MM.1S (cell line): ENCODE results near the gene NR5A2.

Experiments
- DNase-seq: peaks from one replicate; pipeline ENCODE4 v3.0.0-alpha.2; 2015
- H2AFZ ChIP-seq: fragments of 300-600 bp; sonication (generic); 2 replicates; pipeline ENCODE4 v1.6.0; 2016; ENCODE audit warnings: antibody characterized with exemption, low read length
- H3F3A ChIP-seq: fragments of 300-600 bp; sonication (generic); 2 replicates; pipeline ENCODE4 v1.6.1; 2016; ENCODE audit warnings: mild to moderate bottlenecking, antibody characterized with exemption, low read length, moderate library complexity, mixed read lengths; ENCODE audit not compliant: insufficient read depth
- H3K27ac ChIP-seq: fragments of 300-600 bp; sonication (generic); 2 replicates; pipeline ENCODE4 v1.5.1; 2016; ENCODE audit warnings: mild to moderate bottlenecking, low read length
- H3K27me3 ChIP-seq: fragments of 300-600 bp; sonication (generic); replicated peaks from 2 replicates; pipeline ENCODE4 v1.6.0; 2016; ENCODE audit warnings: low read length; ENCODE audit not compliant: insufficient read depth
- H3K36me3 ChIP-seq: fragments of 300-600 bp; sonication (generic); replicated peaks from 2 replicates; pipeline ENCODE4 v1.6.1; 2016; ENCODE audit warnings: mild to moderate bottlenecking, low read length, mixed read lengths; ENCODE audit not compliant: insufficient read depth
- H3K4me1 ChIP-seq: fragments of 300-600 bp; sonication (generic); 2 replicates; pipeline ENCODE4 v1.6.1; 2016; ENCODE audit warnings: low read length, mixed read lengths
- H3K4me2 ChIP-seq: fragments of 300-600 bp; sonication (generic); 2 replicates; pipeline ENCODE4 v1.6.0; 2016; ENCODE audit warnings: low read depth, low read length
- H3K4me3 ChIP-seq: fragments of 300-600 bp; sonication (generic); 2 replicates; pipeline ENCODE4 v1.5.1; 2016; ENCODE audit warnings: low read length, mixed read lengths
- H3K79me2 ChIP-seq: fragments of 300-600 bp; sonication (generic); 2 replicates; pipeline ENCODE4 v1.6.1; 2016; ENCODE audit warnings: mixed run types, low read length, mixed read lengths
- H3K9ac ChIP-seq: fragments of 300-600 bp; sonication (generic); 2 replicates; pipeline ENCODE4 v1.6.1; 2016; ENCODE audit warnings: low read length, mixed read lengths
- H3K9me2 ChIP-seq: fragments of 300-600 bp; sonication (generic); replicated peaks from 2 replicates; pipeline ENCODE4 v1.6.1; 2016; ENCODE audit warnings: mild to moderate bottlenecking, low read length, mixed read lengths; ENCODE audit not compliant: insufficient read depth
- H3K9me3 ChIP-seq: fragments of 300-600 bp; sonication (generic); replicated peaks from 2 replicates; pipeline ENCODE4 v1.6.1; 2016; ENCODE audit warnings: mild to moderate bottlenecking, low read length, mixed read lengths; ENCODE audit not compliant: insufficient read depth
- H4K20me1 ChIP-seq: fragments of 300-600 bp; sonication (generic); 2 replicates; pipeline ENCODE4 v1.6.1; 2016; ENCODE audit warnings: mild to moderate bottlenecking, low read length, moderate library complexity, mixed read lengths; ENCODE audit not compliant: insufficient read depth
- CTCF ChIP-seq: fragments of 300-600 bp; sonication (generic); IDR thresholded peaks from 2 replicates; pipeline ENCODE4 v1.5.1; 2016; ENCODE audit warnings: antibody characterized with exemption, low read length, mixed read lengths
- EZH2 ChIP-seq: fragments of 300-600 bp; sonication (generic); optimal IDR thresholded peaks from 2 replicates; pipeline ENCODE3; 2017; ENCODE audit warnings: low read depth, mild to moderate bottlenecking, antibody characterized with exemption, low read length, mixed read lengths
- EZH2phosphoT487 ChIP-seq: fragments of 300-600 bp; sonication (generic); IDR thresholded peaks from 2 replicates; pipeline ENCODE4 v1.6.1; 2018; ENCODE audit warnings: antibody characterized with exemption, low read length

NR5A2 gene

GRCh38 chr1:200161801-200162200, 134.3 kb downstream of the NR5A2 start:
- Histone ChIP-seq H3K27me3 (no peaks in the 10 kb centered on the region), H3K9me2 (no peaks in the 10 kb centered on the region), H3K79me2 (no peaks in the 10 kb centered on the region), H3K4me3 (no peak overlapping the region), H3K4me1 (no peaks in the 10 kb centered on the region), H3K9me3 (no peaks in the 10 kb centered on the region), H4K20me1 (no peaks in the 10 kb centered on the region), H3K9ac (no peak overlapping the region), H3K27ac (no peak overlapping the region), H3K4me2 (no peak overlapping the region), H3F3A (no peaks in the 10 kb centered on the region), H3K36me3 (no peaks in the 10 kb centered on the region), H2AFZ (no peak overlapping the region)
- TF ChIP-seq EZH2phosphoT487 (no peak), EZH2 (no peak), CTCF (no peak)
- DNase-seq, result no peak

- Histone ChIP-seq H3K79me2 (no peaks in the 10 kb centered on the region), H2AFZ (no peak overlapping the region), H4K20me1 (no peaks in the 10 kb centered on the region), H3K4me3 (no peak overlapping the region), H3K27ac (no peak overlapping the region), H3K4me2 (no peak overlapping the region), H3F3A (no peaks in the 10 kb centered on the region), H3K4me1 (no peaks in the 10 kb centered on the region), H3K9me2 (no peaks in the 10 kb centered on the region), H3K27me3 (no peaks in the 10 kb centered on the region), H3K9ac (no peak overlapping the region), H3K9me3 (no peaks in the 10 kb centered on the region), H3K36me3 (no peaks in the 10 kb centered on the region)
- DNase-seq, result no peak
- no peak for TF ChIP-seq EZH2
- TF ChIP-seq EZH2phosphoT487, result no peak
- no peak for TF ChIP-seq CTCF
Observed at GRCh38 chr1:200162258-200162657, 134.7 kb downstream of the NR5A2 start.

- Histone ChIP-seq H3K4me3 (no peak overlapping the region), H4K20me1 (no peaks in the 10 kb centered on the region), H3K9me3 (no peaks in the 10 kb centered on the region), H3K27ac (no peak overlapping the region), H3K27me3 (no peaks in the 10 kb centered on the region), H2AFZ (no peak overlapping the region), H3K4me1 (no peaks in the 10 kb centered on the region), H3K9ac (no peak overlapping the region), H3K79me2 (no peaks in the 10 kb centered on the region), H3K36me3 (no peaks in the 10 kb centered on the region), H3K9me2 (no peaks in the 10 kb centered on the region), H3F3A (no peaks in the 10 kb centered on the region), H3K4me2 (no peak overlapping the region)
- no peak for DNase-seq
- no peak for TF ChIP-seq CTCF
- TF ChIP-seq EZH2, result no peak
- TF ChIP-seq EZH2phosphoT487, result no peak
Observed at GRCh38 chr1:200162877-200163276, 135.4 kb downstream of the NR5A2 start.
